HL-60 (cell line): Measurements from ENCODE around the gene MAGEA6.

ENCODE experiments used
- CTCF ChIP-seq: IDR thresholded peaks from one replicate; pipeline ENCODE4 v1.5.1; 2011; ENCODE audit warnings: low read length, control low read depth, inconsistent platforms; ENCODE audit not compliant: insufficient read depth
- POLR2AphosphoS5 ChIP-seq: IDR thresholded peaks from 2 replicates; pipeline ENCODE4 v1.6.1; 2012; ENCODE audit warnings: low read depth
- REST ChIP-seq: IDR thresholded peaks from 2 replicates; pipeline ENCODE4 v1.6.1; 2012; ENCODE audit warnings: low read depth; ENCODE audit not compliant: insufficient replicate concordance
- SPI1 ChIP-seq: IDR thresholded peaks from 2 replicates; pipeline ENCODE4 v1.6.1; 2012; ENCODE audit warnings: low read depth, mild to moderate bottlenecking, borderline replicate concordance

- TF ChIP-seq CTCF (no peak), POLR2AphosphoS5 (no peak), REST (no peak), SPI1 (no peak)
Measured at GRCh38 chrX:152735860-152736511, 33.5 kb downstream of the MAGEA6 start.
